ENCODE data around the gene FARS2.

Gene FARS2

GRCh38 chr6:5567890-5568289, 306.6 kb downstream of the FARS2 start:
- no peak overlapping the region for H3K4me3 Mint-ChIP-seq
- peaks cover 10% of the 10 kb centered on the region for H3K4me1 Mint-ChIP-seq (ENCODE audit: low read depth)
- peaks cover 4% of the 10 kb centered on the region for H3K36me3 Mint-ChIP-seq (ENCODE audit: low read depth)
- H3K27ac Mint-ChIP-seq = no peak overlapping the region
- H3K27me3 Mint-ChIP-seq (ENCODE audit: low read depth) = no peaks in the 10 kb centered on the region
- no peak for DNase-seq (ENCODE audit: low spot score)
- peaks cover 5% of the 10 kb centered on the region for H3K9me3 Mint-ChIP-seq

- no peak for DNase-seq (ENCODE audit: low spot score)
- Mint-ChIP-seq H3K27me3 (ENCODE audit: low read depth) (no peaks in the 10 kb centered on the region), H3K36me3 (ENCODE audit: low read depth) (no peaks in the 10 kb centered on the region), H3K9me3 (no peaks in the 10 kb centered on the region), H3K4me1 (ENCODE audit: low read depth) (peaks cover 10% of the 10 kb centered on the region), H3K4me3 (no peak overlapping the region), H3K27ac (no peak overlapping the region)
Observed at GRCh38 chr6:5569491-5569890, 308.2 kb downstream of the FARS2 start.

GRCh38 chr6:5570641-5571040, 309.3 kb downstream of the FARS2 start:
- peaks cover 10% of the 10 kb centered on the region for H3K4me1 Mint-ChIP-seq (ENCODE audit: low read depth)
- no peak overlapping the region for H3K4me3 Mint-ChIP-seq
- H3K27ac Mint-ChIP-seq = no peak overlapping the region
- H3K27me3 Mint-ChIP-seq (ENCODE audit: low read depth) = no peaks in the 10 kb centered on the region
- DNase-seq (ENCODE audit: low spot score) = no peak
- no peaks in the 10 kb centered on the region for H3K36me3 Mint-ChIP-seq (ENCODE audit: low read depth)
- no peaks in the 10 kb centered on the region for H3K9me3 Mint-ChIP-seq

GRCh38 chr6:5580736-5581581, 319.6 kb downstream of the FARS2 start:
- H3K9me3 Mint-ChIP-seq = peaks cover 11% of the 10 kb centered on the region
- H3K36me3 Mint-ChIP-seq (ENCODE audit: low read depth) = no peaks in the 10 kb centered on the region
- H3K4me3 Mint-ChIP-seq = no peak overlapping the region
- H3K4me1 Mint-ChIP-seq (ENCODE audit: low read depth) = peaks cover 2% of the 10 kb centered on the region
- DNase-seq (ENCODE audit: low spot score) = no peak
- no peak overlapping the region for H3K27ac Mint-ChIP-seq
- H3K27me3 Mint-ChIP-seq (ENCODE audit: low read depth) = no peaks in the 10 kb centered on the region

- no peak for DNase-seq (ENCODE audit: low spot score)
- Mint-ChIP-seq H3K9me3 (peaks cover 19% of the 10 kb centered on the region), H3K4me3 (no peak overlapping the region), H3K36me3 (ENCODE audit: low read depth) (no peaks in the 10 kb centered on the region), H3K4me1 (ENCODE audit: low read depth) (peaks cover 2% of the 10 kb centered on the region), H3K27me3 (ENCODE audit: low read depth) (no peaks in the 10 kb centered on the region), H3K27ac (no peak overlapping the region)
Observed at GRCh38 chr6:5582762-5583161, 321.4 kb downstream of the FARS2 start.

GRCh38 chr6:5583528-5583927, 322.2 kb downstream of the FARS2 start:
- peaks cover 2% of the 10 kb centered on the region for H3K4me1 Mint-ChIP-seq (ENCODE audit: low read depth)
- peaks cover 19% of the 10 kb centered on the region for H3K9me3 Mint-ChIP-seq
- H3K36me3 Mint-ChIP-seq (ENCODE audit: low read depth) = no peaks in the 10 kb centered on the region
- H3K4me3 Mint-ChIP-seq = no peak overlapping the region
- H3K27ac Mint-ChIP-seq = no peak overlapping the region
- H3K27me3 Mint-ChIP-seq (ENCODE audit: low read depth) = no peaks in the 10 kb centered on the region
- DNase-seq (ENCODE audit: low spot score) = no peak

DNA sequence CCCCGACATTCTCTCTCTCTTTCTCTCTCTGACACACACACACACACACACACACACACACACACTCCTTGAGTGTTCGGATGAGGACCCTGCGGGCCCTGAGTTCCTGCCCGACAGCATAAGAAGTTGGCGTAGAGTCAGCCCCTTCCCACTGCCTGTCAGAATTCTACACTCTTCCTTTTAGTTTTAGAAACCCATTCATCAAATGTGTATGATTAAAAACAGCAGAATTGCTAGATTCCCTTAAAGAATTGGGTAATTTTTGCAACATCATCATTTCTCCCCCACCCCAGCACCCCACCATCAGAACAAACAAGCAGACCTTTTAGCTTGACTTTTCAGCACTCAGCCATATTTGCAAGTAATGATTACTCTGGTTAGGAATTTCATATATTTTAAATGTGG, 322.8 kb downstream of the FARS2 start:
- Mint-ChIP-seq H3K4me1 (ENCODE audit: low read depth) (peaks cover 2% of the 10 kb centered on the region), H3K36me3 (ENCODE audit: low read depth) (no peaks in the 10 kb centered on the region), H3K9me3 (peaks cover 19% of the 10 kb centered on the region), H3K27me3 (ENCODE audit: low read depth) (no peaks in the 10 kb centered on the region), H3K4me3 (no peak overlapping the region), H3K27ac (no peak overlapping the region)
- no peak for DNase-seq (ENCODE audit: low spot score)

DNA sequence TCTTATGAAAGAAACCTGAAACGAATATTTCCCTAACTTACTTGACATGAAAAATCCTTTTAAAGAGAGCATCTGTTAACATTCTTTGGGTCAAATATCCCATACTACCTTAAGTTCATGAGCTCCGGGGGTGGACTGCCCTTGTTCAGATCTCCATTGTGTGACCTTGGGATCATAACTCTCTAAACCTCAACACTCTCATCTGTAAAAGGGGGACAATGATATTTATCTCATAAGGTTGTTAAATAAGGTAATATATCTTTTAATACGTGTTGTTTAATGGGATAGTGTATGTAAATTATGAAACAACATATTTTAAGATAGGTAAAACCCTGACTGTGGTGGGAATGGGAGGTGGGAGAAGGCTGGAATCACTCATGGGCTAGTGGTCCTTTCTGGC, 326.3 kb downstream of the FARS2 start:
- Mint-ChIP-seq H3K4me3 (no peak overlapping the region), H3K27me3 (ENCODE audit: low read depth) (no peaks in the 10 kb centered on the region), H3K36me3 (ENCODE audit: low read depth) (no peaks in the 10 kb centered on the region), H3K27ac (no peak overlapping the region), H3K9me3 (peaks cover 19% of the 10 kb centered on the region), H3K4me1 (ENCODE audit: low read depth) (no peaks in the 10 kb centered on the region)
- no peak for DNase-seq (ENCODE audit: low spot score)

- no peaks in the 10 kb centered on the region for H3K36me3 Mint-ChIP-seq (ENCODE audit: low read depth)
- peaks cover 18% of the 10 kb centered on the region for H3K9me3 Mint-ChIP-seq
- DNase-seq (ENCODE audit: low spot score) = no peak
- no peaks in the 10 kb centered on the region for H3K27me3 Mint-ChIP-seq (ENCODE audit: low read depth)
- H3K4me1 Mint-ChIP-seq (ENCODE audit: low read depth) = no peaks in the 10 kb centered on the region
- H3K4me3 Mint-ChIP-seq = no peak overlapping the region
- H3K27ac Mint-ChIP-seq = no peak overlapping the region
Observed at GRCh38 chr6:5589422-5590141, 328.3 kb downstream of the FARS2 start.

DNA sequence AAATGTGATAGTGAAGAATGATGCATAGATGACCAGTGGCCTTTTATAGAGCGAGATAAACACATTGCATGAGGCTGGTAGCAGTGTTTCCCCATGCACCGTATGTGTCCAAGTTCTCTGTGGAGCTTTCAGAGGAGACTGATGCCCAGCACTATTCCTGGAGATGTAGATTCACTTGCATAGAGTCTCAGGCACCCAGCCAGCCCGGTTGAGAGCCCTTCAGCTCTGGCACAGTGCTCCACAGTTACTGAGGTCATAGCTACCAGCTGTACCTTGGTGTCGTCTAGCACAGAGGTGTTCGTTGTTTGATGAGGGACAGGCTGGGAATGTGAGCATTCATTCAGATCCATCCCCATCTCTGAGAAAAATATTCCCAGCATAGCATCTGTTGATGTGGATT, 328.9 kb downstream of the FARS2 start:
- Mint-ChIP-seq H3K36me3 (ENCODE audit: low read depth) (no peaks in the 10 kb centered on the region), H3K4me3 (no peak overlapping the region), H3K27ac (no peak overlapping the region), H3K27me3 (ENCODE audit: low read depth) (no peaks in the 10 kb centered on the region), H3K9me3 (peaks cover 15% of the 10 kb centered on the region), H3K4me1 (ENCODE audit: low read depth) (no peaks in the 10 kb centered on the region)
- DNase-seq (ENCODE audit: low spot score) = no peak

GRCh38 chr6:5592886-5593519, 331.7 kb downstream of the FARS2 start:
- Mint-ChIP-seq H3K27me3 (ENCODE audit: low read depth) (no peaks in the 10 kb centered on the region), H3K9me3 (no peaks in the 10 kb centered on the region), H3K4me1 (ENCODE audit: low read depth) (no peaks in the 10 kb centered on the region), H3K27ac (no peak overlapping the region), H3K36me3 (ENCODE audit: low read depth) (no peaks in the 10 kb centered on the region), H3K4me3 (no peak overlapping the region)
- no peak for DNase-seq (ENCODE audit: low spot score)

GRCh38 chr6:5595184-5595583, 333.9 kb downstream of the FARS2 start:
- no peak for DNase-seq (ENCODE audit: low spot score)
- H3K27me3 Mint-ChIP-seq (ENCODE audit: low read depth) = no peaks in the 10 kb centered on the region
- no peak overlapping the region for H3K27ac Mint-ChIP-seq
- no peaks in the 10 kb centered on the region for H3K4me1 Mint-ChIP-seq (ENCODE audit: low read depth)
- H3K36me3 Mint-ChIP-seq (ENCODE audit: low read depth) = no peaks in the 10 kb centered on the region
- H3K4me3 Mint-ChIP-seq = no peak overlapping the region
- H3K9me3 Mint-ChIP-seq = no peaks in the 10 kb centered on the region

- Mint-ChIP-seq H3K4me1 (ENCODE audit: low read depth) (no peaks in the 10 kb centered on the region), H3K36me3 (ENCODE audit: low read depth) (no peaks in the 10 kb centered on the region), H3K9me3 (no peaks in the 10 kb centered on the region), H3K27ac (no peak overlapping the region), H3K4me3 (no peak overlapping the region), H3K27me3 (ENCODE audit: low read depth) (no peaks in the 10 kb centered on the region)
- DNase-seq (ENCODE audit: low spot score) = no peak
Observed at GRCh38 chr6:5597413-5597812, 336.1 kb downstream of the FARS2 start.

DNA sequence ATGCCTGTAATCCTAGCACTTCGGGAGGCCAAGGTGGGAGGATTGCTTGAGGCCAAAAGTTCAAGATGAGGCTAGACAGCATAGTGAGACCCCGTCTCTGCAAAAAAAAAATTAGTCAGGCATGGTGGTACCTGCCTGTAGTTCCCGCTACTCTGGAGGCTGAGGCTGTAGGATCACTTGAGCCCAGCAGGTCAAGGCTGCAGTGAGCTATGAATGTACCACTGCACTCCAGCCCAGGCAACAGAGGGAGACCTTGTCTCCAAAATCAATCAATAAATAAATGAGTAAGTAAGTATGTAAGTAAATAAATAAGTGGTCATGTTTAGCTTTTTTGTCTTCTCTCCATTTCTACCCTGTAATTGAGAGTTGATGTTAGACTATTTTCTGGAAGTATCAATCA, 336.8 kb downstream of the FARS2 start:
- Mint-ChIP-seq H3K27ac (no peak overlapping the region), H3K36me3 (ENCODE audit: low read depth) (no peaks in the 10 kb centered on the region), H3K27me3 (ENCODE audit: low read depth) (no peaks in the 10 kb centered on the region), H3K4me3 (no peak overlapping the region), H3K9me3 (no peaks in the 10 kb centered on the region), H3K4me1 (ENCODE audit: low read depth) (no peaks in the 10 kb centered on the region)
- no peak for DNase-seq (ENCODE audit: low spot score)
